ENCODE results near the gene CKLF. TPM values are rescaled to one million over a fixed set of nuclear protein-coding genes. Genes with fewer than 3 reads are reported as not detected.

Gene CKLF
- polyA plus RNA-seq, 3 donors: 34.5 to 46.5 (median 46.4) TPM

DNA sequence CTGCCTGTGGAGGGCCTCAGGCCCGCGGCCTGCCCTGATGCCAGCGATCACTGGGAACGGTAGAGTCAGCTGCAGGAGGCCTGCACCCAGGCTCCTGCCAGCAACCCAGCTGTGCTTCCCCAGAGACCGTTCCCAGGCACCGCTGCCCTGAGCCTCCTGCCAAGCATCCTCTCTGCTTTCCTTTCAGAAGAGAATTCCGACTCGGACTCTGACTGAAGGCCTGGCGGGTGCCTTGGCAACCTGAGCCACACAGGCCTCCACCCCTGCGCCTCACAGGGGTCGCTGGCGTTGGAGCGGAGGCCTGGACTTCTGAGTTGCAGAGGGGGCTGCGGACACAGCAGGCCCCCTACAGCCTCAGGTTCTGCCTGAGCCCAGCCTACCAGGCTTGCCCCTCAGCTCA lies 60.0 kb downstream of the CKLF start:
- DNase-seq (ENCODE audit: low read depth in 3 of 3, low spot score in 2 of 3): no peak

- no peak for DNase-seq (ENCODE audit: low read depth in 3 of 3, low spot score in 2 of 3)
Measured at GRCh38 chr16:66614161-66614802, 61.9 kb downstream of the CKLF start.

Other genes with a start within 250 kb of the CKLF start
- gene CDH5, start 185.9 kb upstream of the CKLF start, polyA plus RNA-seq (ENCODE audit: insufficient read length in 3 of 3): 10 to 100 TPM; 62.7 to 68.8 (median 63.3) TPM
- 1 to 10 TPM in 1 of 3 donors, under 1 TPM in 2; 0.93 to 1.2 (median 0.96) TPM for gene BEAN1, start 125.3 kb upstream of the CKLF start, polyA plus RNA-seq (ENCODE audit: insufficient read length in 3 of 3)
- 10 to 100 TPM; 32.3 to 37.6 (median 35.8) TPM for gene TK2, start 2.5 kb upstream of the CKLF start, polyA plus RNA-seq (ENCODE audit: insufficient read length in 3 of 3)
- gene CMTM1, start 13.9 kb downstream of the CKLF start, polyA plus RNA-seq (ENCODE audit: insufficient read length in 3 of 3): 1 to 10 TPM; 3.9 to 5.4 (median 4.8) TPM
- gene CMTM2, start 26.9 kb downstream of the CKLF start, polyA plus RNA-seq (ENCODE audit: insufficient read length in 3 of 3): under 1 TPM; 0.28 to 0.96 (median 0.41) TPM
- gene CMTM3, start 52.1 kb downstream of the CKLF start, polyA plus RNA-seq (ENCODE audit: insufficient read length in 3 of 3): 10 to 100 TPM; 58.7 to 64.0 (median 63.8) TPM
- gene CMTM4, start 144.2 kb downstream of the CKLF start, polyA plus RNA-seq (ENCODE audit: insufficient read length in 3 of 3): 10 to 100 TPM; 69.1 to 70.8 (median 69.4) TPM
- gene DYNC1LI2, start 199.0 kb downstream of the CKLF start, polyA plus RNA-seq (ENCODE audit: insufficient read length in 3 of 3): 100 to 1,000 TPM in 1 of 3 donors, 10 to 100 TPM in 2; 96.3 to 104 (median 97.4) TPM
- under 1 TPM in 1 of 3 donors, not detected in 2; 0.16 TPM for gene TERB1, start 249.0 kb downstream of the CKLF start, polyA plus RNA-seq (ENCODE audit: insufficient read length in 3 of 3)